Mucosa of descending colon (tissue), 3 donors: ENCODE data around the gene FBXL16. TPM values are rescaled to one million over a fixed set of nuclear protein-coding genes. Genes with fewer than 3 reads are reported as not detected.
"Not testable (repeated sequence)": the region's sequence is repeated elsewhere in the genome, so short reads cannot be mapped to it uniquely, and the experiment has no call there.

Experiments used
- ATAC-seq: fragments of 200-7000 bp; cut with Tn5 transposase; one replicate; pipeline ENCODE4 v1.9.1; 2020; ENCODE audit warnings: mild to moderate bottlenecking, moderate library complexity
- DNase-seq, 3 donors: peaks; one replicate each; pipeline ENCODE4 v3.0.0-alpha.2; 2020
- H3K36me3 ChIP-seq: fragments of 200-600 bp; one replicate; pipeline ENCODE4 v1.8.0; 2021; ENCODE audit warnings: low read depth, mild to moderate bottlenecking
- H3K4me1 ChIP-seq: fragments of 200-600 bp; one replicate; pipeline ENCODE4 v1.8.0; 2021; ENCODE audit warnings: low read depth, mild to moderate bottlenecking
- H3K4me3 ChIP-seq: fragments of 200-600 bp; one replicate; pipeline ENCODE4 v1.8.0; 2021; ENCODE audit warnings: mild to moderate bottlenecking
- H3K9me3 ChIP-seq: fragments of 200-600 bp; one replicate; pipeline ENCODE4 v1.8.0; 2021; ENCODE audit warnings: mild to moderate bottlenecking
- CTCF ChIP-seq: fragments of 200-600 bp; IDR thresholded peaks from one replicate; pipeline ENCODE4 v1.8.0; 2022; ENCODE audit warnings: antibody characterized with exemption, mild to moderate bottlenecking
- intact Hi-C, 2 donors: fragments of 100-400 bp; cut with DNase I in 1 of 2; cut with micrococcal nuclease in 1 of 2; formaldehyde crosslinking; loops; one replicate each; pipeline versions ENCODE4 v1.11.0 to v1.11.1; 2022; cut with DNase I, micrococcal nuclease
- total RNA-seq, 3 donors: library from RNA; stranded (reverse); fragmentation: NEBNext Ultra II Directional in 2 of 3; extraction: Animal tissue kit (Norgen Biotek cat#: 25700) in 2 of 3; gene quantifications; one replicate each; pipeline versions ENCODE4 v1.2.1 to v1.2.4, GENCODE V29; 2021 to 2023
- donor health status: DM: no; HTN: no; CAD: no; lungs with moderate emphysema.
- donor health status: DM: no; HTN: no; CAD: no.
- donor health status: DM: no; HTN: yes; CAD: no.

Gene FBXL16
- total RNA-seq, 3 donors from 2014 or later = 1.3 to 2.2 (median 2.1) TPM

GRCh38 chr16:743794-744500 lies 38.3 kb upstream of the FBXL16 start:
- Histone ChIP-seq H3K9me3 (no peaks in the 10 kb centered on the region), H3K36me3 (no peaks in the 10 kb centered on the region), H3K4me3 (no peak overlapping the region), H3K4me1 (peaks cover 13% of the 10 kb centered on the region)
- TF ChIP-seq CTCF = no peak
- intact Hi-C loops = no loop called here
- ATAC-seq (no peak), DNase-seq (no peak)

DNA sequence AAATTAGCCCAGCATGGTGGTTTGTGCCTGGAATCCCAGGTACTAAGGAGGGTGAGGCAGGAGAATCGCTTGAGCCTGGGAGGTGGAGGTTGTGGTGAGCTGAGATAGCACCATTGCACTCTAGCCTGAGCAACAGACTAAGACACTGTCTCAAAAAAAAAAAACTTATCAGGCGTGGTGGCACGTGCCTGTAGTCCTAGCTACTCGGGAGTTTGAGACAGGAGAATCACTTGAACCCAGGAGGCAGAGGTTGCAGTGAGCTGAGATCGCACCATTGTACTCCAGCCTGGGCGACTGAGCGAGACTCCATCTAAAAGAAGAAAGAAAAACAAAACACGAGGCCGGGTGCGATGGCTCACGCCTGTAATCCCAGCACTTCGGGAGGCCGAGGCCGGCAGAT lies 37.3 kb upstream of the FBXL16 start:
- H3K4me1 ChIP-seq = peaks cover 15% of the 10 kb centered on the region
- intact Hi-C loops, H3K4me3 ChIP-seq, H3K9me3 ChIP-seq, ATAC-seq, H3K36me3 ChIP-seq, DNase-seq: not testable (repeated sequence)

DNA sequence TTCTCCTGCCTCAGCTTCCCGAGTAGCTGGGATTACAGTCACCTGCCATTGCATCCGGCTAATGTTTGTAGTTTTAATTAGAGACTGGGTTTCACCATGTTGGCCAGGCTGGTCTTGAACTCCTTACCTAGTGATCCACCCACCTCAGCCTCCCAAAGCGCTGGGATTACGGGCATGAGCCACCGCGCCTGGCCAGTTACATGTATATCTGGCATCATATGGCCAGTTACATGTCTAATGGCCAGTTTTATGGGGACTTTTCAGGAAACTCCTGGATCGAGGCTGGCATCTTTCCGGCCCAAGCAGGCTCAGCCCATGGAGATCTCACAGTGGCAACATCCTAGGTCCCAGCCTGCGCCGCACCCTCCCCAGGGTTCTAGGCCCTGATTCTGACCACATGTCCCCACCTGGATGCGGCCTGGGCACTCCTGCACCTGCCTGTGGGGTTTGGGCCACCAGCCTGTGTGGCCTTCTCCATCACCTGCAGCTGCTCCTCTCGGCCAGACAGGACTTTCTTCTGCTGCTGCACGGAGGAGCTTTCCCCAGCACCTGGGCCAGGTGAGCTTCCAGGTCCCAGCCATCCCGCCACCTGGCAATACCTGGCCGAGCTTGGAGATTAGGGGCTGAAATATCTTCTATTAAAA lies 36.5 kb upstream of the FBXL16 start:
- ATAC-seq = no peak
- no peak for DNase-seq
- TF ChIP-seq CTCF = no peak
- H3K4me1 ChIP-seq = peaks cover 20% of the 10 kb centered on the region
- intact Hi-C loops = no loop called here
- H3K36me3 ChIP-seq = no peaks in the 10 kb centered on the region
- H3K9me3 ChIP-seq = no peaks in the 10 kb centered on the region
- H3K4me3 ChIP-seq = no peak overlapping the region

DNA sequence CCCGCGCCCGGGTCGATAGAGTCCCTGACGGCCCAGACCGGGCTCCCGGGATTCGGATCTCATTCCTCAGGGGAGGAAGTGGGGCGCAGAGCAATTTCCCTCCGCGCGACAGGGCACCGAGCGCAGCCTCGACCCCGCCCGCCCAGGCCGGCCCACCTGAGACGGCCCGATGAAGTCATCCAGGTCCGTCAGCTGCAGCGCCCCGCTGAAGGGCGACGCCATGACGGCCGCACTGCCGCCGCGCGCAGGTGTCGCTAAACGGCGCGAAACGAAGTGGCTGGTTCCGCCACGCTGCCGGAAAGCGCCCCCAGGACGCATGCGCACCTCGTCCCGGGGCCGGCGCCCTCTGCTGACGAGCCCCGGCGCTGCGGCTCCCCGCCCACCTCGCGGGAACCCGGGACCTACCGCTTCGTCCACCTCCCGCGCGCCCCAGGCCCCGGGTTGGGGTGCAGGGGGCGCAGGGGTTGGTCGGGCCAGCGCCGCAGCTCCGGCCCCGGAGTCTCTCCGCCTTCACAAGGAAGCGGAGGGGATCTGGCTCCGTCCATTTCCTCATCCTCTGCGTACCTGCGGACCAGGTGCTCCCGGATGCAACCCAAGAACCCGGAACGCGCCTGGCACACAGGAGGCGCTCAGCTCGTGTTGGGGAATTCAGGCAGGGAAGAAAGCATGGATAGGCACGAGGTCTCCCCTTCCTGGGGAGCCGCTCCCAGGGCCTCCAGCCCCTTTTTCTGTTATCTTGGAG lies 35.3 kb upstream of the FBXL16 start, which contains the start of gene CIAO3:
Gene CIAO3, minus strand, starts transcription at position 234 of the 742 bp plus-strand sequence. Its CDS starts 12 bp downstream, at position 222.
- H3K9me3 ChIP-seq = no peaks in the 10 kb centered on the region
- intact Hi-C loops = no loop called here
- no peaks in the 10 kb centered on the region for H3K36me3 ChIP-seq
- H3K4me3 ChIP-seq = peak within 1 kb of the TSS; percentile 84
- DNase-seq = peak; percentile 86 to 94 (median 93)
- TF ChIP-seq CTCF = peak; percentile 96
- ATAC-seq = peak; percentile 95
- peaks cover 20% of the 10 kb centered on the region for H3K4me1 ChIP-seq

- ATAC-seq = peak; percentile 28
- peak in 1 of 3 donors; percentile 40 for DNase-seq
- Histone ChIP-seq H3K4me1 (peaks cover 20% of the 10 kb centered on the region), H3K4me3 (peak overlapping the region; percentile 84), H3K36me3 (no peaks in the 10 kb centered on the region), H3K9me3 (no peaks in the 10 kb centered on the region)
- intact Hi-C loops = no loop called here
- no peak for TF ChIP-seq CTCF
Measured at GRCh38 chr16:740459-740763, 34.8 kb upstream of the FBXL16 start.
